Fibroblast of gingiva (primary cell): ENCODE data around the gene MYPOP.
A peak's percentile ranks its signal among the peaks of the same experiment; 100 is the strongest.
"Not testable (repeated sequence)": the region's sequence is repeated elsewhere in the genome, so short reads cannot be mapped to it uniquely, and the experiment has no call there.

Experiments used
- DNase-seq: peaks from one replicate; pipeline ENCODE4 v3.0.0-alpha.2; 2011; ENCODE audit warnings: low read depth

MYPOP gene

GRCh38 chr19:45908956-45909355 is 6.5 kb upstream of the MYPOP start:
- no peak for DNase-seq

DNA sequence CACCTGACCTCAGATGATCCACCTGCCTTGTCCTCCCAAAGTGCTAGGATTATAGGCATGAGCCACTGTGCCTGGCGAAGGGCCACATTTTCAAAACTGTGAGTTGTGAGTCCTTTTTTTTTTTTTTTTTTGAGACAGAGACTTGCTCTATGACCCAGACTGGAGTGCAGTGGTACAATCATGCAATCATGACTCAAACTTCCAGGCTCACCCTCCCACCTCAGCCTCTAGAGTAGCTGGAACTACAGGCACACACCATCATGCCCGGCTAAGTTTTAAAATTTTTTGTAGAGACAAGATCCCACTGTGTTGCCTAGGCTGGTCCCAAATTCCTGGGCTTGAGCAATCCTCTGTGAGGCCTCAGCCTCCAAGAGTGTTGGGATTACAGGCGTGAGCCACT is 3.8 kb upstream of the MYPOP start:
- DNase-seq: no peak

GRCh38 chr19:45905011-45905410 is 2.6 kb upstream of the MYPOP start:
- DNase-seq: no peak

DNA sequence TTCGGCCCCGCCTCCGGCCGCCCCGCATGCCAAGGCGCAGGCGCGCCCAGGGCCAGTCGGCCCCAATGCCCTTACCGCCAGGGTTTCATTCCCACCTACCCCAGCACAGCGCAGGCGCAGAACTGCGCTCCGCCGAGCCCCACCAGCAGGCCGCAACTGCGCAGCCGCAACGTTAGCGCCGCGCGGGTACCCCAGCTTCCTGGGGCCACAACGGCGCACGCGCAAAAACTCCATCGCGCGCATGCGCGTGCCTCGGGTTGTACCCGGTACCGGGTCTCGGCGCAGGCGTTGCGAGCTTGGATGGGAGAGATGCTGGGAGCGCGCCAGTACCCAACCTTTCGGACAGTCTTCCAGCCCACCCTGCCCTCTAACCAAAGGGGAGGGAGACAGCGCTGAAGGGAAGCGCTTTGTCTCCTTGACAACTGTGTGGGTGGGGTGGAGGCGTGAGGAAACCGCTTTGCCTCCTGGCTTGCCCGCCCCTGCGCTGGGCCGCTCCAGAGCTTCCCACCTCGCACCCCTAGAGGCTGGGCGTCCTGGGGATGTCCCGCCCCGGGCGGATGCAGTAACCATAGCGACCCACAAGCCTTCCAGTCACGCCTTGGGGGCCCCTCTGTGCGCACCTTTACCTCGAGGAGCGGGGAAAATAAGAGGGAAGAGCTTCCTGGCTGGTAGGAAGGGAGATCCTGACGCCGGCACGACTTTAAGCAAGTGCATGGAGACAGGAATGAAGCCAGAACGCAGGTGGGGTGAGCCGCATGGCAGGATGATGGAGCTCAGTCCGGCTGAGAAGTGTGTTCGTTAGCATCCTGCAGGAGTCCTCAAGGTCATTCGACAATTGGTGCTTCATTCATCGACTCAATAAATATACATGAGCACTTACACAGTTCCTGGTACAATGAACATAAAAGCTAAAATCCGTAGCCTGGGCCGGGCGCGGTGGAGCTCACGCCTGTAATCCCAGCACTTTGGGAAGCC is 525 bp upstream of the MYPOP start:
- DNase-seq: peak; percentile 95

GRCh38 chr19:45901432-45901911 is 941 bp downstream of the MYPOP start:
- peak; percentile 32 for DNase-seq

- DNase-seq: no peak
Measured at GRCh38 chr19:45900738-45901431, 1.5 kb downstream of the MYPOP start.

DNA sequence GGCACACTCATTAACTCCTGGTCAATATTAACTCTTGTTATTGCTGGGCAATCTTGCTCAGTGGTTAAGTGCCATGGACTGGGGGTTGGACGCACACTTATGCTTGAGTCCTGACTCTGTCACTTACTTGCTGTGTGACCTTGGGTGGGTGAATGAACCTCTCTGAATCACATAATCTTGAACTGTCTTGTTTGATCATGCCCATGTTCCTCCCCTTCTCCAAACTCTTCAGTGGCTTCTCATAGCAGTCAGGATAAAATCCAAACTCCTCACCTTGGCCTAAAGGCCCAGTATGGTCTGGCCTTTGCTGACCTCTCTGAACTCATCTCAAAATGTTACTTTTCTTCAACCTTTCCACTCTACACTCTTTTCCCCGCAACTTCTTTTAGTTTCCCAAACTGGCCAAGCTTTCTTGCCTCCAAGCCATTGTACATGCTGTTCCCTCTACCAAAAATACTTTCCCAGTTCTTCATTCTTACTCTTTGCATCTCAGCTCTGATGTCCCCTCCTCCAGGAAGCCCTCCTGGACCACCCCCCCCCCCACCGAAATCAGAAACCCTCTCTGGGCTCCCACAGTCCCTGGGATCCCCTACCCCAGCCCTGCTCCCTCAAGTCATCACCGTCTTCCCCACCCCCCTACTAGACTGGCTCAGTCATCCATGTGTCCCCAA is 2.4 kb downstream of the MYPOP start:
- DNase-seq: no peak

DNA sequence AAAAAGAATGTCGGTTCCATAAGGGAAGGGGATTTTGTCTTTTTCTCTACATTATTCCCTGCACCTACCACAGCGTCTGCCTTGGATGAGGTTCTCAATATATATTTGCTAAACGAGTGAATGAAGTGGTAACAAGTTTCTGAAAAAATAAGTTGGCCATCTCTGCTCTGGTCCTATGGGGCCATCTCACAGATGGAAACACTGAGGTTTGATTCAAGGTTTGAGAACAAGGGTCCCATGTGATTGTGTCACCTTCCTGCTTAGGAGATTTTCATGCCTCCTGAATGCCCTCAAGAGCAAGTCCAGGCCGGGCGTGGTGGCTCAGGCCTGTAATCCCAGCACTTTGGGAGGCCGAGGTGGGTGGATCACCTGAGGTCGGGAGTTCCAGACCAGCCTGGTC is 3.2 kb downstream of the MYPOP start:
- DNase-seq: no peak

DNA sequence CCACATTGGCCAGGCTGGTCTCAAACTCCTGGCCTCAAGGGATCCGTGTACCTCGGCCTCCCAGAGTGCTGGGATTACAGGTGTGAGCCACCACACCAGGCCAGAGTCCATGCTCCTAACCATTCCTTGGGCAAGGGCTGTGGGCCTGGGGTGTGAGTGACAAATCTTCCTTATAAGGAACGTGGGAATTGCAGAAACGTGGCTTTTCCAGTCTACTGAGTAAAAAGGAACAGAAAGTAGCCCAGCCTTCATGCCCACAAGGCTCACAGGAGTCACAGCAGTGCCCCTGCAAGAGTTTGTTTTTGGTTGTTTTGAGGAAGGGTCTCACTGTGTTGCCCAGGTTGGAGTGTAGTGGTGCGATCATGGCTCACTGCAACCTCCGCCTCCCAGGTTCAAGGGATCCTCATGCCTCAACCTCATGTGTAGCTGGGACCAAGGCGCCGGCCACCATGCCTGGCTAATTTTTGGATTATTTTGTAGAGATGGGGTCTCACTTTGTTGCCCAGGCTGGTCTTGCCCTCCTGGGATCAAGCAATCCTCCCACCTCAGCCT is 5.1 kb downstream of the MYPOP start:
- no peak for DNase-seq

DNA sequence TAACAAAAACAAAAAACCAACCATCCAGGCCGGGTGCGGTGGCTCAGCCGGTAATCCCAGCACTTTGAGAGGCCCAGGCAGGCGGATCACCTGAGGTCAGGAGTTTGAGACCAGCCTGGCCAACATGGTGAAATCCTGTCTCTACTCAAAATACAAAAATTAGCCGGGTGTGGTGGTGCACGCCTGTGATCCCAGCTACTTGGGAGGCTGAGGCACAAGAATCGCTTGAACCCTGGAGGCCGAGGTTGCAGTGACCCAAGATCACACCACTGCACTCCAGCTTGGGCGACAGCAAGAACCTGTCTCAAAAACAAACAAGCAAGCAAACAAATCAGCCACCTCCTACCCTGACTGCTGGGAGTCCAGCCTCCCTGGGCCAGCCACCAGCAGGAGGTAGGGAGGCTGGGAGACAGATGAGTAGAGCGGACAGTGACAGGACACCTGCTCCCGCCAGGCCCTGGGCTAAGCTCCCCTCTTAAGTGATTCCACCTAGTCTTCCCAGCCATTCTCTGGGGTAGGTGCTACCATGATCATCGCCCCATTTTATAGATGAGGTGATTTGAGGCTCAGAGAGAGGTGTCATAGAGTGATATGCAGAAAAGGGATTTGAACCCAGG is 6.3 kb downstream of the MYPOP start:
- DNase-seq: not testable (repeated sequence)

DNA sequence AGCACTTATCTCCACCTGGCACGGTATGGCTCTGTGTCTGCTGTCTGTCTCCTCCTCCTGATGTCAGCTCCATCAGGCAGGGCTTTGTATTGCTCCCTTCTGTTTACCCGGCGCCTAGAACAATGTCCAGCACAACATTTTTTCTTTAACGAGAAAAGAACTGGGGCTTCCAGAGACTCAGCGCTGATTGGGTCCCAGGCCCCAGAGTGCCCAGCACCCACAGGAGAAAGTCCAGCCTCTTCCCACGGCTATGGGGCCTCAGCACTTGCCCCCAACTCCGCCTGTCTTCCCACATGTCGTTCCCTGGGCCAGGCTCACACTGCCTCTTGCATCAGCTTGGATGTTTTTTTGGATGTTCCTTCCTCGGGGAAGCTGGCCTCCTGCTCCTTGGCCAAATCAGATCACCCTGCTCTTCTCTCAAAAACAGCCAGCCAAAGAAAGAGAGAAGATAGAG is 6.9 kb downstream of the MYPOP start:
- DNase-seq: no peak

DNA sequence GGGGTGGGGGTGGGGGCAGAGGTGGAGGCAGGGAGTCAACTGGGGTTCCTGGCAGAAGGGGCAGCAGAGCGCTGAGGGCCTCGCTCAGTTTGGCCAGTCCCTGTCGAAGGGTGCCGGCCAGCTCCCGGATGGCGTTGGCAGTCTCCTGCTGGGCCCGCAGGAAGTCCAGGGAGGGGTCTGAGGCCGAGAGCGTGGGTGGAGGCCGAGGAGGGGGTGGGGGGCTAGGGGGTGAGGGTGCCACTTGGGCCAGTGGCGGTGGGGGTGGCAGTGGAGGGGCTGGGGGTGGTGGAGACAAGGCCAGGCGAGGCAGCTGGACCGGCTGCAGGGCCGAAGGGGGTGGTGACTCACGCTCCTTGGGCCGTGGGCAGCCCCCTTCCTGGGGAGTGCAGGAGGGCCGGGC is 11.5 kb downstream of the MYPOP start:
- no peak for DNase-seq

DNA sequence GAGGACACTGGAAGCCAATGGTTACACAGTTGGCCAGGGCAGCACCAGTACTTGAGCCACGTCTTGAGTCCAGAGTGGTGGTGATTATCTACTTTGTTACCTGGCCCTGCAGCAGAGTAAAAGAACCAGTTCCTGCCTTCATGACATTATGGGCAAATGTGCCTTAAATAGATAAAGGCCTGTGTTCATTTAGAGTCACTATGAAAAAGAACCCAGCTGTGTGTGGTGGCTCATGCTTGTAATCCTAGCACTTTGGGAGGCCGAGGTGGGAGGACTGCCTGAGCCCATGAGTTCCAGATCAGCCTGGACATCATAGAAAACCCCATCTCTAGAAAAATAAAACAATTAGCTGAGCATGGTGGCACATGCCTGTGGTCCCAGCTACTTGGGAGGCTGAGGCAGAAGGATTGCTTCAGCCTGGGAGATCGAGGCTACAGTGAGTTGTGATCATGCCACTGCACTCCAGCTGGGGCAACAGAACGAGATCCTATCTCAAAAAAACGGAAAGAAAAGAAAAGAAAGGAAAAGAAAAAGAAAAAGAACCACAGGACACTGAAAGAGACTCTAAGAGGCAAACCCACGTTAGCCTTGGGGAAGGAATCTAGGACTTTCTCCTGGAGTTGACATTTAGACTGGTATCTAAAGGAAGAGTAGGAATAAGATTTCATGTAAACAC is 13.1 kb downstream of the MYPOP start:
- no peak for DNase-seq

GRCh38 chr19:45887200-45887710 is 15.2 kb downstream of the MYPOP start:
- no peak for DNase-seq

- DNase-seq: peak; percentile 93
Measured at GRCh38 chr19:45886427-45887199, 15.8 kb downstream of the MYPOP start.

- peak; percentile 91 for DNase-seq
Measured at GRCh38 chr19:45885556-45886426, 16.6 kb downstream of the MYPOP start, which contains the start of gene IRF2BP1. TSS of gene IRF2BP1 (minus strand) at chr19:45886141. CDS start at chr19:45885774, 367 bp downstream.

GRCh38 chr19:45884682-45885555 is 17.5 kb downstream of the MYPOP start:
- peak; percentile 23 for DNase-seq
